ENCODE data around the gene MS4A15. TPM values are rescaled to one million over a fixed set of nuclear protein-coding genes. Genes with fewer than 3 reads are reported as not detected.
"Not testable (repeated sequence)": the region's sequence is repeated elsewhere in the genome, so short reads cannot be mapped to it uniquely, and the experiment has no call there.

The MS4A15 gene
- total and polyA plus RNA-seq, 4 experiments from 2014 or later = not detected

DNA sequence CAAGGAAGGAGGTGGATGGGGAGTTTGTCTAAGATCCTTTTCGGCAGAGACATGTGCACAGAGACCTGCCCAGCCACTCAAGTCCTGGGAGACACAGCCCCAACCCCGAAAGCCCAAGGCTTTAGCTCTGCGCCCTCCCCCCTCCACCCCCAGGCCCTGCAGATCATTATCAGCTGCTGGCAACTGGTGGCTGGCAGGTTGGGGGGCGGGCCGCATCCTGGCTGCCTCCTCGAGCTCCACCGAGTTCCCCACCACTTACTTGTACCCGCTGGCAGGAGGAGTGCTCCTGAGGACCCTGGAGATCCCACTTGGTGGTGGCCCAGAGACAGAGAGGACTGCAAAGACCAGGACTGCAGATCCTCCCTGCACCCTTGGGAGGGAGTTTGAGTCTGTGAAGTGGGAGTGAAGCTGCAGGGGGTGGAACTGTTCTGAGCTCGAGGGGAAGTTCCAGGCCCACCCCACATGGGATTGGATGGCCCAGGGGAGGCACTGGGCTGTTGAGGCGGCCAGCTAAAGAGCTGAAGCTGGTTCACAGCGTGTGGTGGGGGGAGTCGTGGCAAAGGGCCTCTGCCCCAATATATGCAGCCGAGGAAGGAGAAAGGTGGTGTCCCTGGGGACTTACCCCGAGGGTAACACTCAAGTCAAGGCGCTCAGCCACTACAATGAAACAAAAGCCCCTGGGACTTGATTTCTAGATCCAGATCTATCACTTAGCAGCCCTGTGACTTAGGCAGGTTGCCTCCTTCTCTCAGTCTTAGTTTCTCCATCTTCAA, 65.3 kb downstream of the MS4A15 start:
- Mint-ChIP-seq H3K4me3 (no peak overlapping the region), H3K9me3 (peaks cover 0 to 7% (median 5%) of the 10 kb centered on the region in 8 donors), H3K4me1 (no peaks in the 10 kb centered on the region), H3K36me3 (no peaks in the 10 kb centered on the region), H3K27me3 (peaks cover 2% of the 10 kb centered on the region in 2 donors), H3K27ac (no peak overlapping the region)
- no peaks in the 10 kb centered on the region for H3K9me3 ChIP-seq (ENCODE audit: control insufficient read depth in 1 of 2, low read length in 2 of 2)
- no peak for DNase-seq
- H3K4me3 ChIP-seq (ENCODE audit: low read length in 2 of 2) = no peak overlapping the region
- H3K27ac ChIP-seq (ENCODE audit: low read depth, low read length) = no peak overlapping the region
- intact Hi-C loops (cut with micrococcal nuclease) = no loop called here
- H3K36me3 ChIP-seq (ENCODE audit: insufficient read depth, low read length) = no peaks in the 10 kb centered on the region
- H3K27me3 ChIP-seq (ENCODE audit: insufficient read depth, low read length) = no peaks in the 10 kb centered on the region
- ChIA-PET POLR2A (ENCODE audit: partially characterized antibody) (interaction anchor here (0.6 kb wide), 1 partner anchor 47 kb away, joined by 3 read pairs; no protein-coding TSS in a partner anchor), CTCF (ENCODE audit: partially characterized antibody) (interaction anchor here (3.1 kb wide), 1 partner anchor 10 kb away, joined by 12 read pairs; no protein-coding TSS in a partner anchor)
- no peaks in the 10 kb centered on the region for H3K4me1 ChIP-seq (ENCODE audit: insufficient read depth, low read length)

DNA sequence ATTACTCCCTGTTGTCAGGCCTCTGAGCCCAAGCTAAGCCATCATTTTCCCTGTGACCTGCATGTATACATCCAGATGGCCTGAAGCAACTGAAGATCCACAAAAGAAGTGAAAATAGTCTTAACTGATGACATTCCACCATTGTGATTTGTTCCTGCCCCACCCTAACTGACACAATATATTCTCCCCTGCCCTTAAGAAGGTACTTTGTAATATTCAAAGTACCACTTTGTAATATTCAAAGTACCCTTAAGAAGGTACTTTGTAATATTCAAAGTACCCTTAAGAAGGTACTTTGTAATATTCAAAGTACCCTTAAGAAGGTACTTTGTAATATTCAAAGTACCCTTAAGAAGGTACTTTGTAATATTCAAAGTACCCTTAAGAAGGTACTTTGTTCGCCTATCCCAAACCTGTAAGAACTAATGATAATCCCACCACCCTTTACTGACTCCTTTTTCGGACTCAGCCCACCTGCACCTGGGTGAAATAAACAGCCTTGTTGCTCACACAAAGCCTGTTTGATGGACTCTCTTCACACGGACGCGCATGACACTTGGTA, 67.2 kb downstream of the MS4A15 start:
- H3K36me3 ChIP-seq (ENCODE audit: insufficient read depth, low read length); H3K27me3 Mint-ChIP-seq; H3K4me3 Mint-ChIP-seq; H3K4me3 ChIP-seq (ENCODE audit: low read length in 2 of 2); DNase-seq; H3K27ac Mint-ChIP-seq; intact Hi-C loops (cut with micrococcal nuclease); H3K27ac ChIP-seq (ENCODE audit: low read depth, low read length); H3K9me3 Mint-ChIP-seq; H3K9me3 ChIP-seq (ENCODE audit: control insufficient read depth in 1 of 2, low read length in 2 of 2); H3K27me3 ChIP-seq (ENCODE audit: insufficient read depth, low read length); POLR2A ChIA-PET (ENCODE audit: partially characterized antibody); H3K4me1 ChIP-seq (ENCODE audit: insufficient read depth, low read length); H3K4me1 Mint-ChIP-seq; H3K36me3 Mint-ChIP-seq: not testable (repeated sequence)
- CTCF ChIA-PET (ENCODE audit: partially characterized antibody) = interaction anchor here (1.4 to 12.7 kb wide), 2 partner anchors 64 to 362 kb away, joined by 3 to 173 read pairs; no protein-coding TSS in a partner anchor

- H3K4me1 Mint-ChIP-seq = no peaks in the 10 kb centered on the region
- POLR2A ChIA-PET (ENCODE audit: partially characterized antibody) = no interaction called here
- Histone ChIP-seq H3K9me3 (ENCODE audit: control insufficient read depth in 1 of 2, low read length in 2 of 2) (no peaks in the 10 kb centered on the region), H3K4me1 (ENCODE audit: insufficient read depth, low read length) (no peaks in the 10 kb centered on the region), H3K4me3 (ENCODE audit: low read length in 2 of 2) (no peak overlapping the region), H3K36me3 (ENCODE audit: insufficient read depth, low read length) (no peaks in the 10 kb centered on the region), H3K27ac (ENCODE audit: low read depth, low read length) (no peak overlapping the region), H3K27me3 (ENCODE audit: insufficient read depth, low read length) (no peaks in the 10 kb centered on the region)
- H3K27me3 Mint-ChIP-seq = peaks cover 0 to 3% of the 10 kb centered on the region in 2 donors
- no peak for DNase-seq
- no peaks in the 10 kb centered on the region for H3K9me3 Mint-ChIP-seq
- intact Hi-C loops (cut with micrococcal nuclease) = no loop called here
- H3K4me3 Mint-ChIP-seq = no peak overlapping the region
- CTCF ChIA-PET (ENCODE audit: partially characterized antibody) = interaction anchor here (1.3 to 12.7 kb wide), 3 partner anchors 10 to 361 kb away, joined by 3 to 173 read pairs (median 4); no protein-coding TSS in a partner anchor
- no peak overlapping the region for H3K27ac Mint-ChIP-seq
- no peaks in the 10 kb centered on the region for H3K36me3 Mint-ChIP-seq
Measured at GRCh38 chr11:60825118-60825517, 68.5 kb downstream of the MS4A15 start.

GRCh38 chr11:60825790-60826189, 69.1 kb downstream of the MS4A15 start:
- POLR2A ChIA-PET (ENCODE audit: partially characterized antibody) = no interaction called here
- no peaks in the 10 kb centered on the region for H3K36me3 Mint-ChIP-seq
- Histone ChIP-seq H3K4me3 (ENCODE audit: low read length in 2 of 2) (no peak overlapping the region), H3K9me3 (ENCODE audit: control insufficient read depth in 1 of 2, low read length in 2 of 2) (no peaks in the 10 kb centered on the region), H3K27me3 (ENCODE audit: insufficient read depth, low read length) (no peaks in the 10 kb centered on the region), H3K27ac (ENCODE audit: low read depth, low read length) (no peak overlapping the region), H3K4me1 (ENCODE audit: insufficient read depth, low read length) (no peaks in the 10 kb centered on the region), H3K36me3 (ENCODE audit: insufficient read depth, low read length) (no peaks in the 10 kb centered on the region)
- peaks cover 0 to 1% (median 0%) of the 10 kb centered on the region in 4 donors for H3K4me1 Mint-ChIP-seq
- CTCF ChIA-PET (ENCODE audit: partially characterized antibody) = interaction anchor here (1.3 to 12.7 kb wide), 3 partner anchors 9 to 360 kb away, joined by 4 to 173 read pairs (median 4); no protein-coding TSS in a partner anchor
- intact Hi-C loops (cut with micrococcal nuclease) = no loop called here
- H3K27ac Mint-ChIP-seq = no peak overlapping the region
- no peak for DNase-seq
- H3K4me3 Mint-ChIP-seq = no peak overlapping the region
- H3K27me3 Mint-ChIP-seq = peaks cover 1 to 5% of the 10 kb centered on the region in 2 donors
- no peaks in the 10 kb centered on the region for H3K9me3 Mint-ChIP-seq

Other genes with a start within 250 kb of the MS4A15 start
- not detected for gene MS4A13, start 241.5 kb upstream of the MS4A15 start, total RNA-seq
- not detected for gene MS4A13, start 241.5 kb upstream of the MS4A15 start, polyA plus RNA-seq
- not detected for gene MS4A8, start 57.3 kb upstream of the MS4A15 start, total RNA-seq
- gene MS4A8, start 57.3 kb upstream of the MS4A15 start, polyA plus RNA-seq = not detected
- gene MS4A18, start 32.1 kb upstream of the MS4A15 start, total RNA-seq = not detected
- not detected for gene MS4A18, start 32.1 kb upstream of the MS4A15 start, polyA plus RNA-seq
- gene MS4A10, start 28.5 kb downstream of the MS4A15 start, total RNA-seq = not detected
- gene MS4A10, start 28.5 kb downstream of the MS4A15 start, polyA plus RNA-seq = not detected
- gene CCDC86, start 85.2 kb downstream of the MS4A15 start, total RNA-seq = 1 to 10 TPM; 7.5 to 9.6 TPM
- gene CCDC86, start 85.2 kb downstream of the MS4A15 start, polyA plus RNA-seq = 10 to 100 TPM; 12.5 to 17.2 TPM
- gene PTGDR2, start 99.1 kb downstream of the MS4A15 start, total RNA-seq = 1 to 10 TPM; 3.6 TPM
- gene PTGDR2, start 99.1 kb downstream of the MS4A15 start, polyA plus RNA-seq = 1 to 10 TPM; 1.9 to 3.5 TPM
- gene ZP1, start 110.7 kb downstream of the MS4A15 start, total RNA-seq = under 1 TPM; 0.33 to 0.41 TPM
- under 1 TPM in 1 of 2 donors, not detected in 1; 0.50 TPM for gene ZP1, start 110.7 kb downstream of the MS4A15 start, polyA plus RNA-seq
- 10 to 100 TPM; 97.4 to 99.2 TPM for gene PRPF19, start 149.7 kb downstream of the MS4A15 start, total RNA-seq
- gene PRPF19, start 149.7 kb downstream of the MS4A15 start, polyA plus RNA-seq = 10 to 100 TPM; 10.8 to 17.1 TPM
- gene TMEM109, start 157.3 kb downstream of the MS4A15 start, total RNA-seq = 10 to 100 TPM; 66.9 to 68.0 TPM
- gene TMEM109, start 157.3 kb downstream of the MS4A15 start, polyA plus RNA-seq = 100 to 1,000 TPM; 195 to 333 TPM
- under 1 TPM; 0.78 to 0.93 TPM for gene TMEM132A, start 167.6 kb downstream of the MS4A15 start, total RNA-seq
- not detected for gene TMEM132A, start 167.6 kb downstream of the MS4A15 start, polyA plus RNA-seq
- gene SLC15A3, start 195.3 kb downstream of the MS4A15 start, total RNA-seq = 1 to 10 TPM; 4.6 to 5.4 TPM
- gene SLC15A3, start 195.3 kb downstream of the MS4A15 start, polyA plus RNA-seq = under 1 TPM in 1 of 2 donors, not detected in 1; 0.29 TPM
- 100 to 1,000 TPM; 414 to 428 TPM for gene CD6, start 214.8 kb downstream of the MS4A15 start, total RNA-seq
- gene CD6, start 214.8 kb downstream of the MS4A15 start, polyA plus RNA-seq = 100 to 1,000 TPM; 281 to 298 TPM